Right renal pelvis (tissue), 4 donors: Measurements from ENCODE around the gene KIF26A. TPM values are rescaled to one million over a fixed set of nuclear protein-coding genes. Genes with fewer than 3 reads are reported as not detected.

Experiments used
- DNase-seq, 4 donors: peaks; one replicate each; pipeline ENCODE4 v3.0.0-alpha.2; 2013; ENCODE audit warnings: low read depth in 4 of 4, low spot score in 3 of 4, missing footprints in 1 of 4
- polyA plus RNA-seq, 4 donors: library from polyadenylated mRNA; unstranded; fragments of 120-200 nt; gene quantifications; one replicate each; pipeline ENCODE4 v1.2.1, GENCODE V29; 2013; ENCODE audit not compliant: insufficient read length in 4 of 4

KIF26A gene
- polyA plus RNA-seq, 4 donors, result 9.6 to 15.4 (median 10.5) TPM

DNA sequence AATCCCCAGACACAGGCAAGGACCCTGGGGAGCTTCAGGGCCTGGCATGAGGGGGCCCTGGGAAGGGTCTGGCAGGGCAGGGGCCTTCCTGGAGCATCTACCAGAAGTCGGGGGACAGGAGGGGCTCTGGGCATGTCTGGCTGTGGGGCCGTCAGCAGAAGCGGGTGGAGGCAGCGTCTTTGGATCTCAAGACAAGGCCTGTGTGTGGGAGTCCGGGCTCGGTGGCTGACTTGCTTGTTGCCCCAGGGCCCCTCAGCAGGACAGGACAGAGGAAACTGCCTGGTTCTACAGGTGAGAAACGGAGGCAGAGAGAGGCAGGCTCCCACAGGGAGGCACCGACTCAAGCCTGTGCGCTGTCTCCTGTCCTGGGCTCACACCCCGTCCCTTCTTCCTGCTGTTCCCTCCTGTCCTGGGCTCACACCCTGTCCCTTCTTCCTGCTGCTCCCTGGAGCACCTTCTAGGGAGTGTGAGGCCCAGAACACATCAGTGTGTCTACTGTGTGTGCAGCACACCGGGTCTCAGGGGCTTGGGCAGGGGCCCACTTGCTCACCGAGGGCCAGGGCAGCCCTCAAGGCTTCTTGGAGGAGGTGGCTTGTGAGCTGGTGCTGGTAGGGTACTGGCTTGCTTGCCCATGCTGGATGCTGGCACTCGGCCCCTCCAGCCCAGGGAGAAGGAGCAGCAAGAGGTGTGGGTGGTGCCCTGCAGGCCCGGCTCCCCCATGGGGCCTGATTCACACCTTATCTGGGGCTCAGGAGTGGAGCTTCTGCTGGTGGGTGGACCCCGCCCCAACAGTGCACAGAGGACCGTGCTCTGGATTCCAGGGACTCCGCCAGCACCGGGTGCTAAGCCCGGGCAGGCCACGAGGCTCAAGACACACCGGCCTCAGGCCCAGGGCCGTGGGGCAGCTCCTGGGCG is 38.0 kb upstream of the KIF26A start:
- no peak for DNase-seq

DNA sequence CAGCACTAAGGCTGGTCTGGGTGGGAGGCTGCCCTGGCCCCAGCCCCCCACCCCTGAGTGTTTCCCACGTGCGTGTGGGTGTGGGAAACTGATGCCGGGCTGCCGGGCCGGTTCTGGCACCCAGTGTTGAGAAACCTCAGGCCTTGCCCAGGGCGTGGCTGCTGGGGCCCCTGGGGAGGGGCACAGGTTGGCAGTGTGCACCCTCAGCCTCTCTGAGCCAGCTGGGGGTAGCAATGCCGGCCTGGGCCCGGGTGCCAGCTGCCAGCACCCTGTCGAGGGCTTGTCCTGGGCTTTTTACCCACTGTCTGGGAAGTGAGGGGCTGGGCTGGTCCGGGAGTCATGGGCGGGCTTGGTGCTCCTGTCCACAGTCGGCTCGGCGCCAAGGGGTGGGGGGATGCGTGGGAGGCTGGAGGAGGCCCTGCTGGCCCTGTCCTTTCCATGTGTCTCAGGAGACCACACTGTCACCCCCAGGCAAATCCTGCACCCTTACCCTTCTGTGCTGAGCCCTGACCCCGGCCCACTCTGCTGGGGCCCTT is 37.2 kb upstream of the KIF26A start:
- no peak for DNase-seq

DNA sequence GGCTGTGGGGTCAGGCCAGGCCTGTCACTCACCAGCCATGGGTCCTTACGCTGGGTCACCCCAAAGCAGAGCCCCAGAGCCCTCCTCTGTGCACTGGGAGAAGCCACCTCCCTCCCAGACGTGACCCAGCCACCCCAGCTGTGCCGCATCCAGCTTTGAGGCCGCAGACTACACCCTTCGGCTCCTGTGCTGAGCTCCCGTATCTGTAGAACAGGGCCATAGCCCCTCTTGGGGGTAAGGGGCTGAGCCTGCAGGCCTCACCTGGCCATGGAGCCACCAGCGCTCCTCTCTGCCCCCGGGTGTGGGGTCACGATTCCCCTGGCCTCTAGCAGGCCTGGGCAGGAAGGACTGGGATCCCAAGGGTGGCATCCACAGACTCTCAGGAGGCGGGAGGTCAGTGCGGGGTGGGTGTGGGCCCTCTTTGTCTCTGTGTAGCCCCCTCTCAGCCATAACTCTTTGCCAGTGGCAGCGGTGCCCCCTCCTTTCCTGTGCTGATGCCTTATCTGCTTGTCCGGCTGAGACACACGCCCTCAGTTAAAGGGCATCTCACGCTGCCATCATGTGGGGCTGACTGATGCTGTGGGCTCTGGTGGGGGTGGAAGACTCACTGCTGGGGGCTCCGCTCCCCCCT is 36.6 kb upstream of the KIF26A start:
- DNase-seq, result no peak

DNA sequence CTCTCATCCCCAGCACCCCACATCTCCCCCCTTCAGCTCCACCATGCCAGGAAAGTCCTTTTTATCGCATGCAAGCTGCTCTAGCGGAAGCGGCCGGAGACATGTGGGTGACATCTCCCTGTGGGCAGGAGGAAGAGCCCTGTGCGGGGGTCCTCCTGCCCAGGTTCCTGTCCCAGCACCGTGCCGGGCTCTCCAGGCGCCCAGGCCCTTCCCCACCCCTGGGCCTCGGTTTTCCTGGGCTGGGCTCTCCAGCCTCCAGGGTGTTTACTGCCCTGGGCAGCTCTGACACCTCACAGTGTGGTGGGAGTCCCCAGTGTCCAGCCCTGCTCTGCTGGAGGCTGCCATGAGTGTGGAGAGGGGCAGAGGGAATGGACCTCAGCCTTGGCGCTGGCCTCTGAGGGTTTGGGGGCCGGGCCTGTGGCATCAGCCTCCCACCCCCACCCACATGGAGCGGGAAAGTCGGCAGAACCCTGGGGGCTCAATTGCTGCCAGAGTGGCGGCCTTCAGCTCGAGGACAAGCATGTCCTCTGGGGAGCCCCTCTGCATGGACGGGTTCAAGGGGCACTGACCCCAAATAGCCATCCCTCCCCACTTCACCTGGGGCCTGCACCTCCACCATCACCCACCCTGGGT is 36.0 kb upstream of the KIF26A start:
- DNase-seq, result no peak

DNA sequence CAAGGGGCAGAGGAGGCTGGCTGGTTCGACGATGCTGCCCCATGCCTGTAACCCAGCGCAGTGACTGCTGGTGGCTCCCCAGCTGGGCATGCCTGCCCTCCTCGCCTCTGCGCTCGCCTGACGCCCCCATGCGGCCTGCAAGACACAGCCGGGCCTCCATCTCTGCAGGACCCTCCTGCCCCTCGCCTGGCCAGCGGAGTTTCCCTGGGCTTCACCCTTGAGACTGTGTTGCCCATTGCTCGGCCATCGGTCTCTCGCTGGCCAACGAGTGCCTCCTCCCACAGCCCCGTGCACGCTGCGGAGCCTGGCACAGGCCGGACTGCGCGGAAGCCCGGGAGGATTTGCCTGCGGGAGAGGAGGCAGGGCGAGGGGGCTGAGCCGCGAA is 35.3 kb upstream of the KIF26A start:
- DNase-seq, result no peak

DNA sequence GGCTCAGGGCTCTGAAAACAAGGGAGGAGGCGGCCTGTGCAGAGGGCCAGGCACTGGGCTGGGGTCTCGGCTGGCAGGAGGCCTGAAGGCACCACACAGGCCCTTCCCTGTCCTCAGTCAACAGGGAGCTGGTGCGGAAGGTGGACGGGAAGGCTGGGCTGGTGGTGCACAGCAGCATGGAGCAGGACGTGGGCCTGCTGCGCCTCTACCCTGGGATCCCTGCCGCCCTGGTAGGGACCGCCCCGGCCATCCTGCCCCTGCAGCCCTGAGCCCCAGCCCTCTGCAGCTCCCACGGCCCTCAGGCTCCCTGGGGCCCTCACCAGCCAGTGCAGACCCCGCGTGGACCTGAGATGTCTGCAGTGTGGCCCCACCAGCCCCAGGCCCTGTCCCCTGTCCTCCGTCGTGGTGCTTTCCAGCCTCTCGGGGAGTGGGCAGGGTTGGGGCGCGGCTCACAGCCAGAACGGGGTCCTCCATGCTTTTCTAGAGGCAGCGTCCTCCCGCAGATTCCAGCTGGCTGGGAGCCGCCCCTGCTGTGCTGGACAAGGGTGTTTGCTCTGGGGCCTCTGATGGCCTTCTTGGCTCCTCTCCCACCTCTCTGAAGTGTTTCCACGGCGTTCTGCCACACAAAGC is 34.8 kb upstream of the KIF26A start:
- DNase-seq, result no peak

DNA sequence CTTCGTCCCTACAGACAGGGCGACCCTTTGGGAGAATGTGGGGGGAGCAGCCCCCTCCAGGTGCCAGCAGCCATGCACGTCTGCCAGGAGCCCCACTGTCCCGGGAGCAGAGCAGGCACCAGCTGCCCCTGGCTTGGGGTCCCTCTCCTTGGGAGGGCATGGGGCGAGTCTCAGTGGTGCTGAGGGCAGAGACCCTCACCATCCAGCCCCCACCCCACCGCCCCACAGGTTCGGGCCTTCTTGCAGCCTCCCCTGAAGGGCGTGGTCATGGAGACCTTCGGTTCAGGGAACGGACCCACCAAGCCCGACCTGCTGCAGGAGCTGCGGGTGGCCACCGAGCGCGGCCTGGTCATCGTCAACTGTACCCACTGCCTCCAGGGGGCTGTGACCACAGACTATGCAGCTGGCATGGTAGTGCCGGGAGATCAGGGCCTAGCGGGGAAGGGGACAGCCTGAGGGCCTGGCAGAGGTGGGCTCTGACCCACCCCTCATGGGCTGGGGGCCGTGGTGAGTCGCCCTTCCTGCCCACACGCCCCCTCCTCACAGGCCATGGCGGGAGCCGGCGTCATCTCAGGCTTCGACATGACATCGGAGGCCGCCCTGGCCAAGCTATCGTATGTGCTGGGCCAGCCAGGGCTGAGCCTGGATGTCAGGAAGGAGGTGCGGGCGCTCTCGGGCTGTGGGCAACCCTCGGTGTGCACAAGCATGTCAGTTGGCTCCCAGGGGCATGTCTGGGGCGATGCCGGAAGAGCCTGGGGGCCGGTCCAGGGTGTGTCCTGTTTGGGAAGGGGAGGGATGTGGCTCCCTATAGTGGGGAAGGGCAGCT is 34.1 kb upstream of the KIF26A start:
- no peak for DNase-seq

DNA sequence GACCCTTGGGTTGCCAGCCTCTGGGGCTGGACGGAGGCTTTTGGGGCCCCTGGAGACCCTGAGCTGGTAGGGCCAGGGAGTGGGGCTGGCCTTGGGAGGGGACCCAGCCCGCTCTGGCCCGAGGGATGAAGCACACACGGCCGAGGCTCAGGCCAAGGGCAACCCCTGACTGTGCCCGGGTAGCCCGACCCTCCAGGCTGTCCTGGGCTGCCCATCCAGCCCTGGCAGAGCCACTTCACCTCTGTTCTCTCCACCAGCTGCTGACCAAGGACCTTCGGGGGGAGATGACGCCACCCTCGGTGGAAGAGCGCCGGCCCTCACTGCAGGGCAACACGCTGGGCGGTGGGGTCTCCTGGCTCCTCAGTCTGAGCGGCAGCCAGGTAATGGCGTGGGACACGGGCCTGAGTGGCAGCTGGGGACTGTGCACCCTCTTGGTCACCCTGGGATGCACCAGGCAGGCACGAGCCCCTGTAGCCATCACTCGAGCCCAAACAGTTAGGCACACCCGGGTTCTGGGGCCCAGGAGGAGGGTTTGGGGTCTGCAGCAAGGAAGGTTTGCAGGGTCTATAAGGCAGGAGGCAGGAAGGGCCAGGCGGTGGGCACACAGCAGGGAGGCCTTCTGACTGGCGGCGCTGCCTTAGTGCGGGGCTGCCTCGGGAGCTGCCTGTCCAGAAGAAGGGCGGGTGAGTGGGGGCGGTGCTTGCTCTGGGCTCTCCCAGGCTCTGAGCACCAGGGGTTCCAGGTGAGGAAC is 33.1 kb upstream of the KIF26A start:
- DNase-seq, result no peak

DNA sequence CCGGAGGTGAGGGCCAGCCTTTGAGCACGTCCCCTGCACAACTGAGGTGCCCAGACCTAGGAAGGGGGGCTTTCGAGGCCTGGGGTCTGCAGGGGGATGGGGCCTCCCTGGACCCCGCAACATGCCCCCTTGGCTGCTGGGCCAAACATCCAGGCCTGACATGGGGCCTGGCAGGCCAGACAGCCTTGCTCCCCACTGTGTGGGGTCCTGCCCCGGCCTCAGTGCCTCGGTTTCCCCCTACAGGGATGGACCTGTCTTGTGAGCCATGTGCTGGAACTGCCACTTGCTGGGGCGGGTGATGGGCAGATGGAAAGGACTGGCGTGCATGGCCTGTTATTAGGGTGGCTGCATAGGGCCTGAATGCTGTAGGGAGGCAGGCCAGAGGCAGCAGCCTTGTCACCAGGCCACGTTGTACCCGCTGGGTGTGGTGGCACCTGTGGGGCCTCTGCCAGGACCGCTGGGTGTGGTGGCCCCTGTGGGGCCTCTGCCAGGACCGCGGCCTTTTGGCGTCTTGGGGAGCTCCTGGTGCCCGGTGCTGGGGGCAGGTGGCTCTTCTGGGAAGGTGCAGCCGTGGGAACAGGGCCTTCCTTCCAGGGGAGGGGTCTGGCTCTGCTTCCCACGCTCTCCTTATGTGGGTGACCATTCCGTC is 32.4 kb upstream of the KIF26A start:
- no peak for DNase-seq

DNA sequence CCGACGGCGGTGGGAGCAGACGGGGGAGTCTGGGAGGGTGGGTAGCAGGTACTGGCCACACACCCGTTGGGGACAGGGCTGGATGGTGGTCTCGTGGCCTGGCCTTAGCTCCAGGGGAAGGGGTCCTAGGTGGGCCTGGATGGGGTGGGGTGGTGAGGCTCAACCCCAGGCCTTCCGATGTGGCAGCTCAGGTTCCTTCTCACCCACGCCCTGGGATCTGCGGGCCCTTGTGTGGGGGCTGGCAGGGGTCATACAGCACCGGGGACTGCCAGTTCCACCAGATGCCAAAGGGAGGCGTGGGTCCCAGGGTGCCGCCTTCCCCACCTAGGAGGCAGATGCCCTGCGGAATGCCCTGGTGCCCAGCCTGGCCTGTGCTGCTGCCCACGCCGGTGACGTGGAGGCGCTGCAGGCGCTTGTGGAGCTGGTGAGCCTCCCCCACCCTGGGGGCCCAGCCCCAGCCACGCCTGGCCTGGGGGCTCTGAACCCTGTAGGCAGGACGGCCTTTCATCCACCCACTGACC is 31.9 kb upstream of the KIF26A start:
- DNase-seq, result no peak

DNA sequence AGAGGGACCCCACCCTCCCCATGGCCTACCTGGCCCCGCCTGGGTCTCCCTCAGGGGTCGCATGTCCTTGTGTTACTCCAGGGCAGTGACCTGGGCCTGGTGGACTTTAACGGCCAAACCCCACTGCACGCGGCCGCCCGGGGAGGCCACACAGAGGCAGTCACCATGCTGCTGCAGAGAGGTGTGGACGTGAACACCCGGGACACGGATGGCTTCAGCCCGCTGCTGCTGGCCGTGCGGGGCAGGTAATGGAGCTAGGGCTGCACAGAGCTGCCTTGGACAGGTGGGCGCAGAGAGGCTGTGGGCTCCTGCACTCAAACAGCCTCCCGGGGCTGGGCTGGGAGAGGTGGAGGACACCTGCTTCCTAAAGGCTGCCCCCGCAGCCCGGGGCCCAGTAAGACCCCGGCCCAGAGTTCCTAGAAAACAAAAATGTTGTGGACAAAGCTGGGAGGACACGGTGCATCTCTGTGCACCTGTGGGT is 31.2 kb upstream of the KIF26A start:
- no peak for DNase-seq

DNA sequence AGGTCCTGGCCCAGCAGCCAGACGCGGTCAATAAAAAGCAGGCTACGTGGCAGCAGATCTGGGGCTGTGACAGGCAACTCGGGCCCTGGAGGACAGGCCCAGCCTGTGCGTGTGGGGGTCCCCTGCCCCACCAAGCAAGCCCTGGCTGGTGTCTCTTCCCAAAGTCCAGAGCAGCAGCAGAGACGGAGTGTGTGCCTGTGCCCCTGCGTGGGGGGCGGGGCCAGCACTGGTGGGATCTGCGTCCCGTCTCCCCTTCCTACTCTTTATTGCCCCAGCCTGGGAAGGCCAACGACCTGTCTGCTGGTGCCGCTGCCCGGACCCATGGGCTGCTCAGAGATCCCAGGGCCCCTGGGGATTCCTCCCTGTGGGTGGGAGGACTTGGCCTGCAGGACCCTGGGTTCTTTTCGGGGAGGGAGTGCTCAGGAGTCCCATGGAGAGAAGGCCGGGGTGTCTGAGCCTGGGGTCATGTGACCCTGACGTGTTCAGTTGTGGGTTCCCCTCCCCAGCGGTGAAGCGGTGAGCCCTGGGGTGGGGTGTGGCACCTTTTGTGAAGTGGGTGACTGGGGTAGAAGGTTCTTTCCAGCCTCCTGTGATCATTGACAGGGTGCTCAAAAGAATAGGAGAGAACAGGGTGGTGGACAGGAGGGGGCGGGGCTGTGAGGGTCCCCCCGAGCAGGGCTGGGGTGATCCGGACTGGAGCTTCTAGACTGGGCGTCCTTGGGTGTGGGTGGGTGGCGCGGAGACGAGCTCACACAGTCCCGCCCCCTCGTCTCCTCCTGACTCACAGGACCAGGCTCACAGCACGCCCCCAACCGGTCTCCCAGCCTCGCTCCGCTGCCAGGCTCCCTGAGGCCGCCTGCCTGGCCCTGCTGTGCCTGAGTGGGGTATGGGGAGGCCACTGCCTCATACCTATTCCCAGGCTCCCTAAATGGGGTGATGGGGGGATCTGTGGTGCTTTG is 30.5 kb upstream of the KIF26A start:
- DNase-seq, result no peak

DNA sequence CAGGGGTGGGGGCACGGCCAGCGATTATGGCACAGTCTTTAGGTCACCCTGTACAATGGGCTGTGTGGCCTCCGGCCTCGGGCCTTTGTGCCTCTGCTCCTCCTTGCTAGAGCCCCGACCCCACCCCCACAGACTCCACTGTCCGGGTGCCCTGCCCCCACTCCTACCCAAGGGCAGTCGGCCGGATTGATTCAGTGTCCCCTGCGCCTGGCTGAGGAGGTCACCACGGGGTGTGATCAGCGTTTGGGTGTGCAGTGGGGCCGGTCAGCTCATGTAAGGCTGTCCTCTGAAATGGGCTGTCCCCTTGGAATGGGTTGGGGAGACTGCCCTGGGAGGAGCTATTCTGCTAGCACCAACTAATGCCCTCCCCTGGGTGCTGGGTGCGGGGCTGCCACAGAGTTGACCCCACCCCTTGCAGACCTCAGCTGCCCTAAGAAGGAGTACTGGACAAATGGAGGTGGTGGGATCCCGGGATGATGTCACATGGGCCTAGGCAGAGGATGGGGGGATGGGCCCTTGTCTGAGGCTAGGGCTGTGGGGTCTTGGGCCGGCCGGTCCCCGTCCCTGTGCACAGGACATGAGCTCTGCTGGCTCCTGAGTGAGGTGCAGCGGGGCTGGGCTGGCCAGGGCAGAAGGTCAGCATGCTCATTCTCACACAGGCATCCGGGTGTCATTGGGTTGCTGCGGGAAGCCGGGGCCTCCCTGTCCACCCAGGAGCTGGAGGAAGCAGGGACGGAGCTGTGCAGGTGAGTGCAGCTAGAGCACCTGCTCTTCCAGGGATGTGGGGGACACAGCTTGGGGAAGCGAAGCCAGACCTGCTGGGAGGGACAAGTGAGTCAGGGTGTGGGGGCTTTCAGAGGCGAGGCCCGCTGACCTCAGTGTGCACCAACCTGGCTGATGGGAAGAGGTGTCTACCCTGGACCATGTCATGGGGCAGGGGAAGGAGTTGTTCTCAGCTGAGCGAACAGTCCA is 29.5 kb upstream of the KIF26A start:
- DNase-seq, result no peak

DNA sequence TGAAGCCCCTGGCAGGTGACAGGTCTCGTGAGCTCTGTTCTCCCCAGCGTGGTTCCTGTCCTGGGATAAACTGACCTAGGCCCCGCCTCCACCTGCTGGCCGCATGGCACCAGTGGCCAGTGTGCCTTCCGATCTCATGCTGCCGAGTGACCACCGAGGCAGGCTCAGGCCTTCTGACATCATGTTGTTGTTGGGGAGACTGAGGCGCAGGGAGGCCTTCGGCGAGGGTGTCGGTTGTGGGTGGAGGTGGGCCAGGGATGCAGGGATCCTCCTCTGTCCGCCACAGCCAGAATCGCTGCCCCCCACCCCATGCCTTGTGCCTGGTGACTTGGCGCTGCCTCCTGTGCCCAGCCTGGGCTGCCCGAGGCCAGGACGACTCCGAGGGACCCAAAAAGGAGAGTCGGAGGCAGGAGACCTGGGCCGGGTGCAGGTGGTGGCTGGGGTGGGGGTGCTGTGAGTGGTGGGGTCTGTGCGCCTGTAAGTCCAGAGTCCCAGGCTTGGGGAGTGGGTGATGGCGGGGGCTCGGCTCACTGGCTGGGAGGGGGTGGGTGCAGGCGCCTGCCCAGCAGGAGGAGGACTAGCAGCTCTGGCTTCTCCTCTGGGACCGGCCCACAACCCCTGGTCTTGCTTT is 28.5 kb upstream of the KIF26A start:
- DNase-seq, result no peak

DNA sequence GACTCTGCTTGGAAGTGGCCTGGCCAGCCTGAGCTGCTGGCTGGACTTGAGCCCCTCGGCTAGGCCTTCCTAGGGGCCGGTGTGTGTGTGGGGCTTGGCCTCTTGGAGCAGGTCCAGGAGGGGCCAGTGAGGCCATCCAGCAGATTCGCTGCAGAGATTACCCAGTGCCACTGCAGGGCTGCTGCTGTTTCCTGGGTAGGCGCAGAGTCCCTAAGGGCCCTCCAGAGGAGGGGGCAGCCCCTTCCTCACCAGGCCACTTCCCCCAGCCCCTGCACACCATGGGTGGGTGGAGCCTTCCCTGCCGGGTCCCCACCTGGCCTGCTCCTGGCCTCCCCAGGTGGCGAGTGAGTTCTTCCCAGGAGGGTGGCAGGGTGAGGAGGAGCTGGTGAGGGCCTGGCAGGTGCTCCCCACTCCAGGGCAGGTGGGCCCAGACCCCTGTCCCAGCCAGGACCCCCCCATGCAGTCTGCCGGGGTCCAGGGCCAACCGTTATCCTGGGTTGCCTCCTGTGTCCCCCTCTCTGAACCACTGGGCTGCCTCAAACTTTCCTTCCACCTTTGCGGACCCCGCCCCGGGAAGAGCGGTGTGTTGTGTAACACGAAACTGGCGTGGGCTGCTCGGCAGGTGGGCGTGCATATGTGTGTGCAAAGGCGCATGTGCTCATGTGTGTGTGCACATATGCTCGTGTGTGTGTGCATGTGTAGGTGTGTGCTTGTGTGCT is 27.7 kb upstream of the KIF26A start:
- no peak for DNase-seq
